Activated CD4-positive, CD25-positive, alpha-beta regulatory T cell treated with anti-CD3 and anti-CD28 coated beads, Interleukin-2, amount 50 U/mL, for 24 hours (primary cell): ENCODE results near the gene MBD4.

Experiments
- ATAC-seq, 2 donors: fragments of 150-1000 bp; cut with Tn5 transposase; one replicate each; pipeline ENCODE4 v1.10.0; 2021; ENCODE audit warnings: mild to moderate bottlenecking in 1 of 2, moderate library complexity in 1 of 2

Gene MBD4

GRCh38 chr3:129463094-129463493 is 23.3 kb upstream of the MBD4 start:
- no peak for ATAC-seq

DNA sequence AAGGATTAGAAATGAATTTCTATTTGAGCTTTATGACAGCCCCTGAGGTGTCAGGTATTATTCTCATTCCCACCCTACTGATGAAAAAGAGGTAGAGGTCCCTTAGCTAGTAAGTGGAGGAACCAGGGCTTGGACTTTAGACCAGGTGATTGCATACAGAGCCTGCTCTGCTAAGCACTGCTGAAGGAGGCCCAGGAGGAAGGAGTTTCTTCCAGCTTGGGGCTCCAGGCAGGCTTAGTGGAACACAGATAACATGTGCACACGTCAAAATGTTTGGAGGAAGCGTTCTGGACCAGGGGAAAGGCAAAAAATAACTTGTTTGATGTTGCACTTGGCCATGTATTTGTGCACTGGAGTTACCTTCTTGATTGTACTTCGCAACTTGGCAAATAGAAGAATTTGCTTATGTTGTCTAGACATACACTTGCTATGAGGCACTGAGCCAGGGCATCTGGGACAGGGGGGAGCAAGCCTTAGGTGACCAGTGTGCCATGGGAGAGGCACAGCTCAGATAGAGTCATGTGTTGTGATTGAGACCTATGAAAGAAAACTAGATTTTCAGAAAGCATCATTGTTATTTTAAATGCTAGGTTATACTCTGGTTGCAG is 22.7 kb upstream of the MBD4 start:
- ATAC-seq: no peak

- no peak for ATAC-seq
These were observed 21.9 kb upstream of the MBD4 start for GRCh38 chr3:129461461-129462146.

DNA sequence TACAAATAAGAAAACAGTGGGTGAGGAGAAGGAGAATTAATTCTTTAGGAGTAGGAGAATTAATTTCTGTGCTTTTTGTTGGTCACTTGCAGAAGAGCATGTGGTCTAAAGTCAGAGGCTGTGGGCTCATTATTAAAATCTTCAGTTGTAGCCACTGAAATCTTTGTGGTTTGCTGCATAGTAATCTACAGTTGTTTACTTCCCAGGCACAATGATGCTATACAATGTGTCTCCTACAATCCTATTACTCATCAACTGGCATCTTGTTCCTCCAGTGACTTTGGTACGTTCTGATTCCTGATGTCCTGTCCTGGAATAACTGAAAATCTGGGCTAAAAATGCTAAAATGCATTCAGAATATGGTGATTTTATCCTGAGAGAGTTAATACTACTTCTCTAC is 21.3 kb upstream of the MBD4 start:
- no peak for ATAC-seq

DNA sequence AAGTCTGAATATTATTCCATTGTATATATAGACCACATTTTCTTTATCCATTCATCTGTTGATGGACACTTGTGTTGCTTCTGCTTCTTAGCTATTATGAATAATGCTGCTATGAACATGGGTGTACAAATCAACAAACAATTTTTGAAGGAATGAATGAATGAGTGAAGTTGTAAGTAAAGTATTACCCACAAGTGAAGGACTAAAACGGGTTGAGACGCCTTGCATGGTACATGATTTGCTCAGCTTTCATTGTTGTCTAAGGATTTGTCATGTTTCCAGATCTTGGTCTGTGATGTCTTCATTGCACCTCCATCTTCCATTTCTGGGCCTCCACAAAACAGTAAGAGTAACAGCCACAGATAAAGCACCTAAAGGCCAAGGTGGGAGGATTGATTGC is 20.8 kb upstream of the MBD4 start:
- no peak for ATAC-seq

GRCh38 chr3:129460155-129460554 is 20.4 kb upstream of the MBD4 start:
- no peak for ATAC-seq

DNA sequence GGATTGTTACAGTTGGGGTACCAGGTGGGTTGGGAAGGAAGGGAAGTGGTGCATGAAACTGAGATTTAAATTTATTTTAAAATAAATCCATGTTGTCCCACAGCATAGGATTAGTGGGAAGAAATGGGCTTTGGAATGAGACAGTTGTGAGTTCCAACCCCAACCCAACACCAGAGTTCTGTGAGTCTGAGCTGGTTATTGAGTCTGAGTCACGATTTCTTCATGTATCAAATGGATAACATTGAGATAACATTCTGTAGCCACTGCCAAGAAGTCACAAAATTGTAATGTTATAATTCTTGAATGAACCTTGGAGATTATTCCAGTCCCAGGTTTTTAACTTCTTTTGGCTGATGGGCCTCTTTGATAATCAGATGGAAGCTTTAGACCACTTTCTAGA is 14.0 kb upstream of the MBD4 start:
- no peak for ATAC-seq

DNA sequence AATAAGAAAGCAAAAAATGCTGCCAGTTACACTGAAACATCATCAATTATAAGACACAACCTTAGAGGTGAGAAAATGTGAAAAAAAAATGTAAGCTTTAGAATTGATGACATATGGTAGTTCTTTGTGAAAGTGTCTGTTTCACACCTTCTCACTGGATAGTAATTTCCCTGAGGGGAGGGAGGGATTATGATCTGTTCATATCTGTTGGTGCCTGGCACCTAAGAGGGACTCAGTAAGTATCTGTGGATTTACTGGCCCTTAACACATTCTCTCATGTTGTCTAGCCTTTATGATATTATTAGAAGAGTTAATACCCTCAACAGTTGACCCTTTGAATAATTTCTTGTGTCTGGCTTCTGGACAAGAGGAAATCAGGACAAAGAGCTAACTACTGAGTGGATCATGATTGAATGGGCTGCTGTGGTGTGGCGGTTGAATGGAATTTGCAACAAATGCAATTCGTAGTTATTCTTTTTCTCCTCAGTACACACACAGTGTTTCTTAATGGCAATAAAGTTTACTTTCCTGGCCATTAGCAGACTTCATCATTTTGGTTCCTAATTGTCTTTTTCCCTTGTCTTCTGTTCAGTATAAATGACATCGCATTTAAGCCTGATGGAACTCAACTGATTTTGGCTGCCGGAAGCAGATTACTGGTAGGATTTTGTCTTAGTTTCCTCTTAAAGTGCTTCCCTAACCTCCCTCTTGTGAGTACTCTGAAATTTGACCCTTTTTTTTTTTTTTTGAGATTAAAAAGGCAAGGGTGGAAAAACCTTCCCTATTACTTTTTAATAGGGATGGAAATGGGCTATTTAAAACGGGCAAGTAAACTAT is 9.7 kb upstream of the MBD4 start:
- no peak for ATAC-seq

GRCh38 chr3:129448186-129448895 is 8.6 kb upstream of the MBD4 start:
- no peak for ATAC-seq

DNA sequence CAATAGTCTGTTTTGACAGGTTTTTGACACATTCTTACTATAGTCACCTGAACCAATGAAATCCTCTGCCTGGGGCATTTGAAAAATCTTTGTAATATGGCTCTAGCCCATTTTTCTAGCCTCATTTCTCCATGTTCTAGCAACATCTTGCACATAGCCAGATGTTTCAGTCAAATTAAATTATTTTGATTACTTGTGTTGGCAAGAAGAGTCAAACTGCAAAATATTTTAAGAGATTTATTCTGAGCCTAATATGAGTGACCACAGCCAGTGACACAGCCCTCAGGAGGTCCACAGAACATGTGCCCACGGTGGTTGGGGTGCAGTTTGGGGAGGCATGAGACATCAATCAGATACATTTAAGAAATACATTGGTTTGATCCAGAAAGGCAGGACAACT is 7.2 kb upstream of the MBD4 start:
- ATAC-seq: no peak

GRCh38 chr3:129445471-129445870 is 5.7 kb upstream of the MBD4 start:
- no peak for ATAC-seq

GRCh38 chr3:129442947-129443346 is 3.2 kb upstream of the MBD4 start:
- ATAC-seq: no peak

- no peak for ATAC-seq
These were observed 2.7 kb upstream of the MBD4 start for GRCh38 chr3:129442486-129442885.

DNA sequence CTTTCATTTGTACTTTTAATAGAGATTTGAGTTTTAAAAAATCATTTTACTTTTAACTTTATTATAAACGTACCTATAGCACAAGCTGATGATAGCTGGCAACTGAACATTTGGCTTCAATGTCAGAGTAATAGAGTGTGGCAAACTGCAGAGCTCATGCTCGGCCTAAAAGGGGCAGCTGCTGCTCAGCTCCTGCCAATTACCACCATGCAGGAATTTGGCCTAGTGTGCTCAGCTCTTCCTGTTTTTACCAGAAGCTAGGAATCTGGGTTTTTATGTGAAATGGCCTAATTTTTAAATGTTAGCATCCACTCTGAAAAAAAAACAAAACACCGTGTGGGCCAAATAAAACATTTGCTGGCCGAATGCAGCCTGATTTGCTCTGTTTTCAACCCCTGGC is 2.0 kb upstream of the MBD4 start:
- no peak for ATAC-seq

DNA sequence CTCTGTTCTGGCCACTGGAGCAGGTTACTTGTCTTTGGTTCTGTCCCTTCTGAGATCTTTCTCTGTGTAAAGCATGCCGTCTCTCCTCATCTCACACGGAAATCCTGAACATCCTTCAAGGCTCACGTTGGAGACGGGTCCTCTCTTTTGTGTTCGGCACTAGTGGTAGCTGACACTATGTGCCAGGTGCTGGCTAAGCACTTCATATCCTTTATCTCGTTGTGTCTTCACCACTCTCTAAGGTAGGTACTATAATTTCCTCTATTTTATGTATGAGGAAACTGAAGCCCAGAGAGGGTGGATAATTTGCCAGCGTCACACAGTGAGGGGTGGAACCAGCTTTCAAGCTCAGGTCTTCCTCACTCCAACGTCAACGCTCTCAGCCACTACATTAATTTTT is 1.5 kb upstream of the MBD4 start:
- no peak for ATAC-seq

GRCh38 chr3:129440618-129441190 is 956 bp upstream of the MBD4 start:
- ATAC-seq: peak in 1 of 2 donors; percentile 32

- ATAC-seq: peak in 1 of 2 donors; percentile 5
These were observed 427 bp downstream of the MBD4 start for GRCh38 chr3:129439226-129439816.

- ATAC-seq: no peak
These were observed 4.4 kb downstream of the MBD4 start for GRCh38 chr3:129435367-129435766.

DNA sequence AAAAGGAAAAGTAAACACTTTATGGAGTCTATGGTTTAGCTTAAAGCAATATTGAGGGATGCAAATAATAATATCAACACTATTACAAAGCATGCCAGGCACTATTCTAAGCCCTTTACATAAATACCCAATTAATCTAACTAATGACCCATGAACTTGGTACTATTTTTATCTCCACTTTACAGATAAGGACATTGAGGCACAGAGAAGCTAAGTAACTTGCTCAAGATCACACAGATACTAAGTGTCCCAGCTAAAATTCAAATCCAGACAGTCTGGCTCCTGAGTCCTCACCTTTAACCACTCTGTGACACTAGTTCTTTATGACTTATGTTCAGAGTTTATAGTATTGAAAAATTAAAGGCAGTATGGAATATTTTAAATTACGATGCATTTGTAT is 5.6 kb downstream of the MBD4 start:
- ATAC-seq: no peak

DNA sequence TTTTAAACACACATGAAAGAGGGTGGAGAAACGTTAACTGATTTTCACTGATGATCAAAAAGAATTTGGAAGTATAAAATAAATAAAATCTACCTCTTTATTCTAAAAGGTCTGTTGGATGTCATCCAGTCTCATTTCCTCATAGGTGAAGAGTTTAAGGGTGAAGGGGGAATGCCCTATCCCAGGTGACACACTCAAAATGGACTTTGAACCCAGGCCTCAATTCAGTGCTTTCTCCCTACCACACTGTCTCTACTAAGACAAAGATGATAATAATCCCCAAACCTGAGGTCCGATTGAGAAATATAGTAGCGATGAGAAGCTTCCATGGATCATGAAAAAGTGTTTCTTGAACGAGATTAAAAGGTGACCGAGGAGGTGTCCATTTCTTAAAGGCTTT is 6.2 kb downstream of the MBD4 start:
- ATAC-seq: no peak

DNA sequence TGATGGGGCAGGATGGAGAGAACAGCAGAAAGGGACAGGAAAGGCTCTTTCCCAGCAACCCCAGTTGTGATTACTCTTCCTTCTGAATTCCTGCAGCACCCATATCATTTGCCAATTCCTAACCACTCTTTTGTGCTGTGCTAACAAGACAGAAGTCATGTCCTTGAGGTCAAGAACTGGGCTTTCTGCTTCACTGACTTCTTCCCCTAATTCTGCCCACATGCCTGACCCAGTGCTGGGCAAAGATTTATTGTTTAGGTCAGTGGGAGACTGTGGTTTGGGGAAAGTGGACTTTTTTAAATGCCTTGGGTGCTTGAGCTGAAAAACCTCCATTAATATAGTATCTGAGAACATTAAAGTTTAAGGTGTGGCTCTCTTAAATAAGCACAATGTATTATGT is 7.1 kb downstream of the MBD4 start:
- no peak for ATAC-seq

DNA sequence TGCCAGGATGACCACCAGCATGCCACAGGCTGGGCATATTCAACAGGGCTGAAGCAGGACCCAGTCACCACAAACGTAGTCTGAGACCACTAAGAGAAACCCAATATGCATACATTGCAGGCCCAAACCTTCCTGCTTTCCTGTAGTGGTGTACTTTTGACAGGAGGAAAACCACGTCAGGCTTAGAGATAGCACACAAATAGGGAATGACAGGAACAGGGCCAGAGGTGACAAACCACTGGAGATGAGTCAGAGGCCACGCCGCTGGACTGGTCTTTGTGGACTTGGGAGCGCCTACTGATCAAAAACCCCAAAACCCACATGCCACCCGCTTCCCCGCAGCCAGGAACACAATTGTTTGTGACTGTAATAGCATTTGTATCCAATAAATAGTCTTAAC is 7.7 kb downstream of the MBD4 start:
- no peak for ATAC-seq

GRCh38 chr3:129429602-129430001 is 10.1 kb downstream of the MBD4 start:
- ATAC-seq: no peak
